Ecto neural progenitor cell (in vitro differentiated cells): ENCODE data around the gene RNF121.

ENCODE experiments used
- DNase-seq: peaks from one replicate; pipeline ENCODE4 v3.0.0-alpha.2; 2018; ENCODE audit warnings: low spot score

RNF121 gene

GRCh38 chr11:72006309-72007088 lies 77.7 kb downstream of the RNF121 start:
- DNase-seq: no peak

GRCh38 chr11:72007089-72007476 lies 78.2 kb downstream of the RNF121 start:
- no peak for DNase-seq

DNA sequence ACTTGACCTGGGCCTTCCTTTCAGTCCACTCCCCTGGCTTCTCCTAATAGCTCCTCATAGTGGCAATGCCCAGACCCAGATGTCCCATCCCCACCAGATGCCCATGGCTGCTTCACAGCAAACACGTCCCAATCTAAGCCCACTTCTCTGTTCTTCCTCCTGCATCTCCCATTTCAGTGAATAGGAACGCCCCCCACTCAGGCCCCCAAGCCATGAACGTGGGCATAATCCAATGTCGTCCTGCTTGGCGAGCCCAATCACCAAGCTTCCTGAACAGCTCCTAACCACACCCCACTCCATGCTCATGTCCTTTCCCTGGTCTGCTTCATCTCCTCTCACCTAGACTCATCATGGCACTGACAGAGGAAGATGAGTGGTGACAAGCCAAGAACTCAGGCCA lies 78.7 kb downstream of the RNF121 start:
- DNase-seq: no peak

DNA sequence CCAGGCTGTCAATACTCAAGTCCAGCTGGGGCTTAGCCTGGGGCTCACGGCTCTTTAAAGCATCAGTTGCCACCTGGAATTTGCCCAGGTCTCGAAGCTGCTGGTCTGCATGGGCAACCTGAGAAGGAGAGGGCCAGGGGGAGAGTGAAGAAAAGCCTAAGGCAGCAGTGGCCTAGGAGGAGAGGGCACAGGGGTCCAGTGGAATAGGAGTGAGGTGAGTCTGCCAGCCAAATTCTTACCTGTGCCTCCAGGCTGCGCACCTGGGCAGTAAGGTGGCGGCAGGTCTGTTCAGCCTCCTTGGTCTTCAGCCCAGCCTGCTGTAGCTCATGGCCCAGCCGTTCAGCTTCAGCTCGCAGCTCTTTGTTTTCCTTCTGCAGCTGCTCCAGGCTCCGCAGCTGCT lies 79.9 kb downstream of the RNF121 start:
- no peak for DNase-seq

- DNase-seq: no peak
Observed at GRCh38 chr11:72009156-72009555, 80.3 kb downstream of the RNF121 start.

DNA sequence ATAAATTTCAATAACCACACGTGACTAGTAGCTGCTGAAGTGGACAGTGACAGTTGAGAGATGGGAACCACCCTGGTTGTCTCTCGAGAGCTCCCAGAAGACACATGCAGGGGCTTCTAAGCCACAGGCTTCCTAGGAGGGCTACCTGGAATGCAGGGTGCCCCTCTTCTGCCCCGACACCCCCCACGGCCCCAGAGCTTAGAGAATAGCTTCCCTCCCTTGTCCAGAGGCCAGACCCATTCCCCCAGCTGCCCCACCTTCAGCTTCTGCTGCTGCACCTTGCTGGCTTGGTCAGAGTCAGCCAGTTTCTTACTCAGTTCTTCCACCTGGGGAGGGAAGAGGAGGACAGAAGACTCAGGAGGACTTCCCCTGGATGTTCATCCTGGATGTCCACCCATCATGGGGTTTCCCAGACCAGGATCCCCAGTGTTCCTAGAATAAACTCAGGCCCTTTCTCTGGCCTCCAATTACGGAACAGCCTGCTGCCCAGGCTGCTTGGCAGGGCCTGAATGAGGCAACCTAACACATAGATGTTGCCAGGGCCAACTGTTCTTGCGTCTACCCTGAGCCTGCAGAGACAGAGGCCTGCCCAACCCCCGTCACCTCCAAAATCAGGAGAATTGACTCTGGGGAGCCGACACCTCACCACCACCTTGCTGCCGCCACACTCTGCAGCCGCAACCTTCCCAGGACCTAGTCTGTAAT lies 81.8 kb downstream of the RNF121 start:
- no peak for DNase-seq

DNA sequence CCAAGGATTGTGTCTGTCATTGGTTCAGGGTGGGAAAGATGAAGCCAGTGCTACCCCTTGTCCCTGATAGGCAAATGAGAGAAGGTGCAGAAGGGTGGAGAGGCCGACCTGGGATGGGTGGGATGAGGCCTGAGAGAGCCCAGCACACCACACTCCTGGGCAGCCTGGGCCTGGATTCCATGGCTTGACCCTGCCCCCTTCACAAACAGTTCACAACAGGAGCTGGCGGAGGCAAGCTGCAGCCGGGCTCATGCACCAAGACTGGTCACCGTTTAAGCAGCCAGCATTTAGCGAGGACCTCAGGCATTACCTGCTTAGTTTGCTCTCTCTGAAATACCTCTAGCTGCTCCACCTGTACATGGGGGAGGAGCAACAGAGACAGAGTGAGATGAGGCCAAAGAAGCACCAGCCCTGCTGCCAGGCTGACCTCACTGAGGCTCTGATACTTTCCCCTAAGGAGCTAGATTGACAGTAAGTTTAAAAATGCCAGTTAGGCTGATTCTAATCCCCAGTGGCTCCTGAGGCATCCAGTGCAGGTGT lies 83.3 kb downstream of the RNF121 start:
- DNase-seq: no peak

DNA sequence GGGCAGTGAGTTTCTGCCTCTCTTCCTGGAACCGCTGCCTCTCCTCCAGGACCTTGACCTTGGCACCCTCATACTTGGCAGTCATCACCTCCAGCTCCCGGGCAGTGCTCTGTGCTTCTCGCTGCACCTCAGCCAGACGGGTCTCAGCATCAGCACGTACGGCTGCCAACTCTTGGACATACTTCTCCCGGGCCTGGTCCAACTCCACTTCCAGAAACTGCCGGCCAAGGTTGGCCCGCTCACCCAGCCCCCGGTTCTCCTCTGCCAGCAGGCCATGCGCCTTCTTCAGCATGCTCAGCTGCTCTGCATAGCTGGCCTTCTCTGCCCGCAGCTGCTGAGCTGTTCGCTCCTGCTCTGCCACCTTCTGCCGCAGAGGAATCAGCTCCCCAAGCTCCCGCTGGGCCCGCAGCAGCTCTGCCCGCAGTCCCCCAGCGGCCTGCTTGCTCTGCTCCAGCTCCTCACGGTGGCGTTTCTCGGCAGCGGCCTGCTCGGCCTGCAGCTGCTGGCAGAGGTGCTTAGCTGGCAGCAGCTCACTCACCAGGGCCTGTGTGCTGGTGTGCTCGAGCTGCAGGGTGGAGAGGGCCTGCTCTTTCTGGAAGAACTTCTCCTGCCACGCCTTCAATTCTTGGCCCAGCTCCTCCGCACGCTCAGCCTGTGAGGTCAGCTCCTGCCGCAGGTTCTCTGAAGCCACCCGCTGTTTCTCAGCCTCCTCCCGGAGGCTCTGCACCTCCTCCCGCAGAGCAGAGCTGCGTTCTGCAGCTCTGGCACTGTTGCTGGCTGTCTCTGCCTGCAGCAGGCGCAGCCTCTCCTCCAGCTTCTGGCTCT lies 84.3 kb downstream of the RNF121 start:
- no peak for DNase-seq

GRCh38 chr11:72013765-72014711 lies 85.2 kb downstream of the RNF121 start:
- no peak for DNase-seq

DNA sequence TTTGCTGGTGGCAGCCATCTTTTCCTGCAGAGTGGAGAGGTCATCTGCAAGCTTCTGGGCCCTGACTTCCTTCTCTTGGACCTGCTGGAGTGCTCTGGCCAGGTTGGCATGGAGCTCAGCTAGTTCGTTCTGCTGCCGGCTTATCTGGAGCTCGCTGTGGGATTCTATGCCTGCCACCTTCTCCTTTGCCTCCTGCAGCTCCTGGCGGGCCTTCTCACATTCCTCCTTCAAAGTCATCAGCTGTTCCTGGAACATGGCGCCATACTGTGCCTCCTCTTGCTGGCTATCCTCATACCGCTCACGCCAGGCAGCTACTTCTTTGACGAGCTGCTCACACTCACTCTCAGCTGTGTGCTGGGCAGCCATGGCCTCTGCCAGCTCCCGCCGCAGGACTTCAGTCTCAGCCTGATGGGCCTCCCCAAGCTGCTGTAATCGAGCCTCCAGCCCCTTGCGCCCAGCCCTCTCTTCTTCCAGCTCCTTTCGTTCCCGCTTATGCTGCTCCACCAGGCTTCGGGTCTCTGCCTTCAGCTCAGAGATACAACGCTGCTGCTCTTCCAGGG lies 86.0 kb downstream of the RNF121 start:
- no peak for DNase-seq

DNA sequence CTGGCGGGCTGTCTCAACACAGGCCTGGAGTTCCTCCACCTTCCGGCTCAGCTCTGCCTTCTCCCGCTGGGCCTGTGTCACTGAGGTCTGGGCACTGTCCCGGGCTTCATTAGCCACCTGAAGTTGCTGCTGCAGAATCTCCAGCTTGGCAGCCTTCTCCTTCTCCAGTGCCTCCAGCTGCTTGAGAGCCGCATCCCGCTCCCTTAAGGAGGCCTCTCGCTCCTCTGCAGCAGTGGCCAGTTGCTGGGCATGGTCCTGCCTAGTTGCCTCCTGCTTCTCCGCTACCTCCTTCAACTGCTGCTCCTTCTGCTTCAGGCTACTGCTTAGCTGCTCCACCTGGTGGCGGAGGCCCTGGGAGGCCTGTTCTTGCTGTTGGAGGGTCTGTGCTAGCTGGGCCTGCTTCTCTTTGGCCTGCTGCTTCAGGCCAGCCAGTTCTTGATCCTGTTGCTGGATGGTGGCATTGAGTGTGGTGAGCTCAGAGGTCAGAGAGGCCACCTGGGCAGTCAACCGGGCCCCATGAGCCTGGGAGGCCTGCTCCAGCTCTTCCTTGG lies 86.7 kb downstream of the RNF121 start:
- no peak for DNase-seq

GRCh38 chr11:72018171-72018570 lies 89.3 kb downstream of the RNF121 start:
- no peak for DNase-seq

DNA sequence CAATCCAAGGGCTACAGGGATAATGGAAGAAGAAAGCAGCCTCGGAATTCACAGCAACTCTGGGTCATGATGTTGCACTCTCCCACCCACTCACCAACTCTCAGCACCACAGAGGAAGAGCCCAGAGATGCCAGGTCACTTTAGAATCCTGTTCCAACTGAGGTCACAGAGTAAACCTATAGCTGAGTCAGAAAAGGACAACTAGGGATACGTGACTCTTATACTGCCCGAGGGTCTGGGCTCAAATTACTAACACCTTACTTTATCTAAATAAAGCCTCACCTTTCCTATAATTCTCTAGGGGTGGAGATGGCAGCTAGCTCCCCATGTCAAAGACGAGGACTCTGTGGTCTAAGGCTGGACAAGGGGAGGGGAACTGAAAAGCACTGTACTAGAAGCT lies 94.5 kb downstream of the RNF121 start:
- DNase-seq: no peak

DNA sequence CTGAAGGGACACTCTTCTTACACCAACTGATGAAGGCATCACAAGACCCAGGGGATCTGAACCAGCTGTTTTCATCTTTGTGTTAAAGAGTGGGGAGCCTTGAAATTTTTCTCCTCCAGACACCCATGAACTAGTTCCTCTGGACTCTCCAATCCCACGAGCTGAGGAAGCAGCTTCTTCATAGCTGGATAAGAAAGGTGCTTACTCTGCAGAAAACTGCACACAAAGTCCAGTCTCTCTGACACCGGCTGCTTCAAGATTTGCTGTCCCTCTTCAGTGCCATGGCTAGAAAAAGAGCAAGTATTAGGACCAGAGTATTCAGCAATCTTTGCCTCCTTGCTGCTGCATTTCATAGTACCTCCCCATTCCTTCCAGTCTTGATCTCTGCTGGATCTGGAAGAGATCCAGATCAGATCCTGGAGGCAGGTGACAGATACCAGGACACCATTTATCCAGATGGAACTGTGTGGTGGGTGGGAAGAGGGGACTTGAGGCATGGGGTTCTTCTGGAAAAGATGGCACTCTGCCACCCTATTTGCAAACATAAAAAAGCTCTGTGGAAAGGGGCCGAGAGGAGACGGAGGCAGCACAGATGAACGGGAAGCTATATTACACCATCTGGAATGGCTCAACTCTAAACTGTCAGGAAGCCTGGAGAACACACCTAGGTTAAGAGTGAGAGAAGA lies 95.4 kb downstream of the RNF121 start:
- no peak for DNase-seq

DNA sequence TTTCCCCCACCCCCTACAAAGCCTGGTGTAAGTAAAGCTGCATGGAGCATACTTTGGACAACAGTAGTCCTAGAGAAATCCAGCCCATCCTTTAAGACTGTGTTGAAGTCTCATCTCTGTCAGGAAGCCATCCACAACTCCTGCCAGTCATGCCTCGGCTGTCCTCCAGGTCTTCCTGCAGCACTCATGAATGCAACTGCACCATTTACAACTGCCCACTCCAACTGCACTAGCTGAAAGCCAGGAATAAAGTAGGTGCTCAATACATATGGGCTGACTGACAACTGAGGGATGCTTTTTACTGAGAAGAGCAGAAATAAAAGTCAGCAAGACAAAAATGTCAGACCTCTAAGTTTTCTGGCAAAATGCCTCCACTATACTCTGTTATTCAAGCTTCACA lies 97.2 kb downstream of the RNF121 start:
- DNase-seq: no peak

DNA sequence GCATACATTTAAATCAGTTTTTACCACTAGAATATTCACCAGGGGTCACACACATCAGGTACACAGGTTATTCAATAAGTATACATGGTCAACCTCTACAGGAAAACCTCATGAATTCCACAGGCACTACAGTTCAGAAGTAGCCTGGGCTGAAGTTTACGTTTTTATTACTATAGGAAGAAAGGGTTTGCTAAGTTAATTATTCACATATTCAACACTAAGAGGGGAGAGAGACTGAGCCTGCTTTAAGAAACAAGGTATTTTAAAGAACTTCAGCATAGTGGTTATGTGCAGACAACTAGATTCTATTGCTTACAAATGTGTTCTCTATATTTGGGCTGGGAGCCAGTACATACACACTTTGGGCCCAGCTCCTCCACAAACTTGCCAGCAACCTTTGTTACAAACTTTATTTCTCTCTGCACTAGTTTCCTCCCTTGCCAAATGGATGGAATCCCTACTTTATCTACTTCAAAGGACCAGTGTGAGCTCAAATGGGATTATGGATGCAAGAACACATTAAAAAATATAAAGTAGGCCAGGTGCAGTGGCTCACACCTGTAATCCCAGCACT lies 101.7 kb downstream of the RNF121 start:
- no peak for DNase-seq

DNA sequence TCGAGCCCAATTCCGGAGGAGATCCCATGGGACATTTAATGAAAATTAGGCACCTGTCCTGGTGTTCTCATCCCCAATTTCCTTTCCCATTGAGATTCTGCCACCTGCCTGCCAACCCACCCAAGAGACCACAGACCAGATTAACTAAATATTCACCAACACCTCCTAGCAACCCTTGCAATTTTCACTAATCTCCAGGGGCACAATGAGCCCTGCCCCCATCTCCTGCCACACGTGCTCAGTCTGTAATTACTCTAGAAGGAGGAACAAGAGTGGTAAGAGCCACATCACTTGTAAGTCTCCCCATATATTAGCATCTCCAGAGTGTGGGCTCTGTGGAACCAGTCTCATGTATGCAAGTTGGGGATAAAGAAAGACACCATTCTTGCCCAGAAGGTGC lies 107.8 kb downstream of the RNF121 start:
- DNase-seq: no peak

GRCh38 chr11:72037554-72038311 lies 108.9 kb downstream of the RNF121 start:
- no peak for DNase-seq

GRCh38 chr11:72038491-72038890 lies 109.6 kb downstream of the RNF121 start:
- DNase-seq: no peak
